HG03460 (cell line): ENCODE results near the gene LHX1.

Source experiments
- ATAC-seq: cut with Tn5 transposase; IDR thresholded peaks from one replicate; pipeline ENCODE4 v1.9.1; 2021; ENCODE audit not compliant: unreplicated experiment

Gene LHX1

GRCh38 chr17:36950027-36950426 lies 12.8 kb downstream of the LHX1 start:
- no peak for ATAC-seq

- no peak for ATAC-seq
Measured at GRCh38 chr17:36951084-36951789, 14.0 kb downstream of the LHX1 start.

GRCh38 chr17:36971508-36971907 lies 34.2 kb downstream of the LHX1 start:
- ATAC-seq = no peak

- no peak for ATAC-seq
Measured at GRCh38 chr17:36972186-36972700, 35.0 kb downstream of the LHX1 start.

- ATAC-seq = no peak
Measured at GRCh38 chr17:36972905-36973304, 35.6 kb downstream of the LHX1 start.

- no peak for ATAC-seq
Measured at GRCh38 chr17:36975922-36976515, 38.7 kb downstream of the LHX1 start.

GRCh38 chr17:36977066-36977465 lies 39.8 kb downstream of the LHX1 start:
- no peak for ATAC-seq

- no peak for ATAC-seq
Measured at GRCh38 chr17:36977568-36977967, 40.3 kb downstream of the LHX1 start.

- no peak for ATAC-seq
Measured at GRCh38 chr17:36978810-36979564, 41.7 kb downstream of the LHX1 start.

- ATAC-seq = no peak
Measured at GRCh38 chr17:36979565-36979941, 42.3 kb downstream of the LHX1 start.

- no peak for ATAC-seq
Measured at GRCh38 chr17:36980280-36980761, 43.0 kb downstream of the LHX1 start.

GRCh38 chr17:36983618-36984017 lies 46.3 kb downstream of the LHX1 start:
- no peak for ATAC-seq

- ATAC-seq = no peak
Measured at GRCh38 chr17:36989173-36989572, 51.9 kb downstream of the LHX1 start.

- ATAC-seq = no peak
Measured at GRCh38 chr17:36992701-36993100, 55.4 kb downstream of the LHX1 start.

- no peak for ATAC-seq
Measured at GRCh38 chr17:36993227-36993626, 56.0 kb downstream of the LHX1 start.
